DMS53 treated with DMSO at 0.1 percent for 48 hours (cell line): ENCODE measurements around the gene DDIT3.
"Not testable (repeated sequence)": the region's sequence is repeated elsewhere in the genome, so short reads cannot be mapped to it uniquely, and the experiment has no call there.

Experiments
- DNase-seq: peaks from one replicate; lab custom pipeline; 2025; ENCODE audit not compliant: unreplicated experiment; lab: John Stamatoyannopoulos, UW

DDIT3 gene

GRCh38 chr12:57514246-57514645, 6.1 kb downstream of the DDIT3 start:
- DNase-seq, result not testable (repeated sequence)

- DNase-seq, result not testable (repeated sequence)
These were observed 6.6 kb downstream of the DDIT3 start for GRCh38 chr12:57513677-57514076.

- DNase-seq, result no peak
These were observed 7.0 kb downstream of the DDIT3 start for GRCh38 chr12:57513266-57513665.

- DNase-seq, result no peak
These were observed 7.6 kb downstream of the DDIT3 start for GRCh38 chr12:57512665-57513064.

GRCh38 chr12:57511588-57512325, 8.6 kb downstream of the DDIT3 start:
- no peak for DNase-seq

GRCh38 chr12:57511161-57511560, 9.2 kb downstream of the DDIT3 start:
- DNase-seq, result no peak

GRCh38 chr12:57507796-57508195, 12.5 kb downstream of the DDIT3 start:
- DNase-seq, result not testable (repeated sequence)

GRCh38 chr12:57506541-57506940, 13.8 kb downstream of the DDIT3 start:
- DNase-seq, result not testable (repeated sequence)

- DNase-seq, result not testable (repeated sequence)
These were observed 17.9 kb downstream of the DDIT3 start for GRCh38 chr12:57502311-57502969.

- DNase-seq, result no peak
These were observed 20.1 kb downstream of the DDIT3 start for GRCh38 chr12:57500213-57500612.

GRCh38 chr12:57498571-57498970, 21.7 kb downstream of the DDIT3 start:
- DNase-seq, result no peak

GRCh38 chr12:57498132-57498502, 22.2 kb downstream of the DDIT3 start:
- no peak for DNase-seq

- DNase-seq, result no peak
These were observed 22.8 kb downstream of the DDIT3 start for GRCh38 chr12:57497223-57498131.

- DNase-seq, result no peak
These were observed 23.5 kb downstream of the DDIT3 start for GRCh38 chr12:57496822-57497221.

GRCh38 chr12:57495051-57495701, 25.1 kb downstream of the DDIT3 start:
- DNase-seq, result not testable (repeated sequence)

GRCh38 chr12:57491393-57492280, 28.7 kb downstream of the DDIT3 start:
- DNase-seq, result no peak

GRCh38 chr12:57490126-57490525, 30.2 kb downstream of the DDIT3 start:
- no peak for DNase-seq

- no peak for DNase-seq
These were observed 31.1 kb downstream of the DDIT3 start for GRCh38 chr12:57489157-57489641.

GRCh38 chr12:57488402-57489156, 31.7 kb downstream of the DDIT3 start:
- DNase-seq, result no peak
